Lung (tissue), 12 donors: ENCODE results near the gene FOXD1. TPM values are rescaled to one million over a fixed set of nuclear protein-coding genes. Genes with fewer than 3 reads are reported as not detected.
A peak's percentile ranks its signal among the peaks of the same experiment; 100 is the strongest.

Experiments used
- ATAC-seq: fragments of 200-7000 bp; cut with Tn5 transposase; one replicate; pipeline ENCODE4 v1.9.1; 2020; ENCODE audit warnings: moderate number of reproducible peaks; ENCODE audit not compliant: insufficient read depth, low FRiP score
- DNase-seq, 3 donors: peaks; one replicate each; pipeline ENCODE4 v3.0.0-alpha.2; 2013 to 2017
- H3K27ac ChIP-seq, 2 donors: one replicate each; pipeline ENCODE4 v1.5.1; 2013; ENCODE audit warnings: mild to moderate bottlenecking in 2 of 2, moderate library complexity in 2 of 2, control low read depth in 1 of 2, inconsistent platforms in 1 of 2, low read depth in 1 of 2, low read length in 1 of 2
- H3K27me3 ChIP-seq, 3 donors: one replicate each; pipeline ENCODE4 v1.5.1; 2013; ENCODE audit warnings: low read length in 2 of 3; ENCODE audit not compliant: control insufficient read depth in 3 of 3, insufficient read depth in 3 of 3
- H3K36me3 ChIP-seq, 4 donors: one replicate each; pipeline ENCODE4 v1.5.1; 2013; ENCODE audit warnings: low read length in 4 of 4, mild to moderate bottlenecking in 1 of 4, moderate library complexity in 1 of 4; ENCODE audit not compliant: control insufficient read depth in 4 of 4, insufficient read depth in 4 of 4
- H3K4me1 ChIP-seq, 5 donors: one replicate each; pipeline ENCODE4 v1.5.1; 2013; ENCODE audit warnings: low read length in 5 of 5, mild to moderate bottlenecking in 2 of 5, moderate library complexity in 1 of 5; ENCODE audit not compliant: control insufficient read depth in 5 of 5, insufficient read depth in 5 of 5
- H3K4me3 ChIP-seq: one replicate; pipeline ENCODE4 v1.5.1; 2013; ENCODE audit warnings: mild to moderate bottlenecking, control low read depth, moderate library complexity
- H3K9ac ChIP-seq, 2 donors: one replicate each; pipeline ENCODE4 v1.5.1; 2013; ENCODE audit warnings: low read length in 2 of 2, control low read depth in 1 of 2; ENCODE audit not compliant: insufficient read depth in 1 of 2
- H3K9me3 ChIP-seq, 4 donors: one replicate each; pipeline ENCODE4 v1.5.1; 2013; ENCODE audit warnings: low read length in 3 of 4, mild to moderate bottlenecking in 1 of 4, moderate library complexity in 1 of 4; ENCODE audit not compliant: control insufficient read depth in 4 of 4, insufficient read depth in 3 of 4
- WGBS, 2 donors: extraction: QIAGEN DNeasy Blood & Tissue Kit; methylation state at CpG; one replicate each; pipeline ENCODE4 v1.1.7; 2013; 5-methylcytosine and 5-hydroxymethylcytosine counted together
- polyA plus RNA-seq, 2 donors: library from polyadenylated mRNA; stranded (reverse); fragments of 200-250 nt; gene quantifications; one replicate each; pipeline ENCODE4 v1.2.1, GENCODE V29; 2013
- total RNA-seq, 2 donors: library from RNA; depleted of rRNA in 1 of 2; stranded (reverse); fragments of >200 nt in 1 of 2; gene quantifications; one replicate each; pipeline ENCODE4 v1.2.1, GENCODE V29; 2014 to 2021
- TF ChIP-seq, protein P1 (sequence below): IDR thresholded peaks from 2 replicates; pipeline ENCODE4 v1.5.1; 2012; ENCODE audit warnings: mild to moderate bottlenecking; ENCODE audit errors: control extremely low read depth, extremely low read depth
- donor health status: control.
- donor health status: control.
- donor health status: Bipolar disorder and iron deficiency.
- donor health status: healthy.
- donor health status: DM: yes; HTN: yes; CAD: no.

The FOXD1 gene
- total and polyA plus RNA-seq, 4 donors = 0.20 to 0.46 (median 0.29) TPM

GRCh38 chr5:73417303-73418034 lies 31.1 kb downstream of the FOXD1 start:
- Histone ChIP-seq H3K4me3 (no peak overlapping the region), H3K9ac (no peak overlapping the region), H3K4me1 (peaks cover 0 to 26% (median 5%) of the 10 kb centered on the region in 5 donors), H3K9me3 (peaks cover 0 to 5% (median 0%) of the 10 kb centered on the region in 4 donors), H3K36me3 (no peaks in the 10 kb centered on the region), H3K27me3 (peaks cover 13 to 86% (median 34%) of the 10 kb centered on the region in 3 donors), H3K27ac (no peak overlapping the region)
- no peak for ATAC-seq
- TF ChIP-seq, protein P1, sequence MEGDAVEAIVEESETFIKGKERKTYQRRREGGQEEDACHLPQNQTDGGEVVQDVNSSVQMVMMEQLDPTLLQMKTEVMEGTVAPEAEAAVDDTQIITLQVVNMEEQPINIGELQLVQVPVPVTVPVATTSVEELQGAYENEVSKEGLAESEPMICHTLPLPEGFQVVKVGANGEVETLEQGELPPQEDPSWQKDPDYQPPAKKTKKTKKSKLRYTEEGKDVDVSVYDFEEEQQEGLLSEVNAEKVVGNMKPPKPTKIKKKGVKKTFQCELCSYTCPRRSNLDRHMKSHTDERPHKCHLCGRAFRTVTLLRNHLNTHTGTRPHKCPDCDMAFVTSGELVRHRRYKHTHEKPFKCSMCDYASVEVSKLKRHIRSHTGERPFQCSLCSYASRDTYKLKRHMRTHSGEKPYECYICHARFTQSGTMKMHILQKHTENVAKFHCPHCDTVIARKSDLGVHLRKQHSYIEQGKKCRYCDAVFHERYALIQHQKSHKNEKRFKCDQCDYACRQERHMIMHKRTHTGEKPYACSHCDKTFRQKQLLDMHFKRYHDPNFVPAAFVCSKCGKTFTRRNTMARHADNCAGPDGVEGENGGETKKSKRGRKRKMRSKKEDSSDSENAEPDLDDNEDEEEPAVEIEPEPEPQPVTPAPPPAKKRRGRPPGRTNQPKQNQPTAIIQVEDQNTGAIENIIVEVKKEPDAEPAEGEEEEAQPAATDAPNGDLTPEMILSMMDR = no peak
- DNase-seq = peak in 2 of 3 donors; percentile 25 to 38
- WGBS, 2 donors = 34% methylated on average over 10 of the region's 10 CpGs

DNA sequence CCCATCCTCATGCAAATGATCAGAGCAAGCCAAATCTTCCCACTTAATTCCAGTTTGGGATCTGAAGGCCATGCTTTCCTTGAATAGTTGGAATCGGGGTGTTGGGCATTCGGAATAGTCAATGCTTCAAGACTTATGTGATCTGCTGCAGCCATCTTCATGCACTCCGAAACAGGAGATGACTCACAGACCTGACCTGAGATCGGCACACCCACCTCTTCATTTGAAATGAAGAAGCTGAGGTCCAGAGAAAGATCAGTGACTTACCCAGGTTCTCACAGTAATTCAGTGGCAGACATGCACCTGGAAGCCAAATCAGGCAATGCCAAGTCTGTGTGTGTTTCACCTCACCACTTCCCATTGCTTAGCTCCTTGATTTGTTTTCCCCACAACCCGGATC lies 33.0 kb downstream of the FOXD1 start:
- TF ChIP-seq, protein P1 = no peak
- no peaks in the 10 kb centered on the region for H3K36me3 ChIP-seq
- no peak overlapping the region for H3K9ac ChIP-seq
- peaks cover 9 to 79% (median 17%) of the 10 kb centered on the region in 3 donors for H3K27me3 ChIP-seq
- ATAC-seq (no peak), DNase-seq (no peak)
- H3K4me3 ChIP-seq = no peak overlapping the region
- no peak overlapping the region for H3K27ac ChIP-seq
- WGBS, 2 donors = 71 to 81% methylated on average over 5 of the region's 5 CpGs
- H3K9me3 ChIP-seq = peaks cover 0 to 6% (median 0%) of the 10 kb centered on the region in 4 donors
- peaks cover 0 to 24% (median 5%) of the 10 kb centered on the region in 5 donors for H3K4me1 ChIP-seq

DNA sequence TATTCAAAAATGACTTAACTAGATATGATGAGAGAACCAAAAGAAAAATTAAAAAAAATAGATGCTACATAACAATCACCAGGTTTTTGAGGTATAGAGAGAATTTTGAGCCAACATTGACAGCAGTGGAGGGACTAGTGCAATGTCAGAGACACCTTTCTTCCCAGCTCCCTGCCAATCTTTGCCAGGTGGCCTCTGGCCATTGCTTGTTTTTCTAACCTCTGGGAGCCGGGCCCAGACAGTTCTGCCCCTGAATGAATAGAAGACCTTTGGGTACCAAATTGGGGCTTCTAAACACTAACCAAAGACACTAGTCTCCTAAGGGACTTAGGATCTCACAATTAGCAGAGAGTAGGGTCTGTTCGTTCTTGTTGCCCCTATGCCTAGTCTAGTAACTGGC lies 33.4 kb downstream of the FOXD1 start:
- Histone ChIP-seq H3K4me1 (peaks cover 0 to 20% (median 5%) of the 10 kb centered on the region in 5 donors), H3K27me3 (peaks cover 9 to 75% (median 13%) of the 10 kb centered on the region in 3 donors), H3K9ac (no peak overlapping the region), H3K9me3 (peaks cover 0 to 6% (median 0%) of the 10 kb centered on the region in 4 donors), H3K36me3 (no peaks in the 10 kb centered on the region), H3K4me3 (no peak overlapping the region), H3K27ac (no peak overlapping the region)
- no peak for DNase-seq
- ATAC-seq = no peak
- WGBS, 2 donors = 76 to 85% methylated on average over 2 of the region's 2 CpGs
- TF ChIP-seq, protein P1 = no peak
